OCI-LY3 (cell line): ENCODE data around the gene SFI1.
"Not testable (repeated sequence)": the region's sequence is repeated elsewhere in the genome, so short reads cannot be mapped to it uniquely, and the experiment has no call there.

Experiments
- H2AFZ ChIP-seq: fragments of 200-600, 300-600 bp; shearing (Covaris generic); 2 replicates; pipeline ENCODE4 v1.6.0; 2014; ENCODE audit warnings: antibody characterized with exemption, low read depth, low read length
- H3K27ac ChIP-seq: fragments of 200-600, 300-600 bp; sonication (generic); 2 replicates; pipeline ENCODE4 v1.5.1; 2014; ENCODE audit warnings: mild to moderate bottlenecking, low read length, moderate library complexity, mixed read lengths
- H3K27me3 ChIP-seq: fragments of 200-600, 300-600 bp; sonication (generic); 2 replicates; pipeline ENCODE4 v1.6.1; 2014; ENCODE audit warnings: low read depth, low read length, mixed read lengths
- H3K36me3 ChIP-seq: fragments of 200-600, 300-600 bp; sonication (generic); replicated peaks from 2 replicates; pipeline ENCODE3; 2014; ENCODE audit warnings: low read depth, low read length, mixed read lengths
- H3K4me1 ChIP-seq: fragments of 300-600, 200-600 bp; sonication (generic); 2 replicates; pipeline ENCODE4 v1.6.1; 2014; ENCODE audit warnings: low read length, mixed read lengths
- H3K4me2 ChIP-seq: fragments of 200-600, 300-600 bp; sonication (generic); 2 replicates; pipeline ENCODE4 v1.6.1; 2014; ENCODE audit warnings: low read length, mixed read lengths
- H3K4me3 ChIP-seq: fragments of 300-600, 200-600 bp; sonication (generic); 2 replicates; pipeline ENCODE4 v1.5.1; 2014; ENCODE audit warnings: antibody characterized with exemption, mild to moderate bottlenecking, low read length, moderate library complexity
- H3K79me2 ChIP-seq: fragments of 300-600, 200-600 bp; shearing (Covaris generic); 2 replicates; pipeline ENCODE4 v1.6.1; 2014; ENCODE audit warnings: mild to moderate bottlenecking, low read length, mixed read lengths
- H3K9ac ChIP-seq: fragments of 300-600, 200-600 bp; shearing (Covaris generic); 2 replicates; pipeline ENCODE4 v1.6.0; 2014; ENCODE audit warnings: mild to moderate bottlenecking, low read length, moderate library complexity
- H3K9me3 ChIP-seq: fragments of 200-600, 300-600 bp; shearing (Covaris generic); 2 replicates; pipeline ENCODE4 v1.6.1; 2014; ENCODE audit warnings: low read length, mixed read lengths; ENCODE audit not compliant: insufficient read depth
- H4K20me1 ChIP-seq: fragments of 200-600, 300-600 bp; sonication (generic); 2 replicates; pipeline ENCODE4 v1.6.1; 2016; ENCODE audit warnings: low read length, mixed read lengths; ENCODE audit not compliant: insufficient read depth
- EZH2phosphoT487 ChIP-seq: fragments of 200-600 bp; shearing (Covaris generic); IDR thresholded peaks from 2 replicates; pipeline ENCODE4 v1.6.1; 2018; ENCODE audit warnings: antibody characterized with exemption, mixed run types, low read depth
- TF ChIP-seq, protein P1 (sequence below): fragments of 200-600, 300-600 bp; sonication (generic); IDR thresholded peaks from 2 replicates; pipeline ENCODE4 v1.5.1; 2014; ENCODE audit warnings: antibody characterized with exemption, low read length, low read depth

The SFI1 gene

DNA sequence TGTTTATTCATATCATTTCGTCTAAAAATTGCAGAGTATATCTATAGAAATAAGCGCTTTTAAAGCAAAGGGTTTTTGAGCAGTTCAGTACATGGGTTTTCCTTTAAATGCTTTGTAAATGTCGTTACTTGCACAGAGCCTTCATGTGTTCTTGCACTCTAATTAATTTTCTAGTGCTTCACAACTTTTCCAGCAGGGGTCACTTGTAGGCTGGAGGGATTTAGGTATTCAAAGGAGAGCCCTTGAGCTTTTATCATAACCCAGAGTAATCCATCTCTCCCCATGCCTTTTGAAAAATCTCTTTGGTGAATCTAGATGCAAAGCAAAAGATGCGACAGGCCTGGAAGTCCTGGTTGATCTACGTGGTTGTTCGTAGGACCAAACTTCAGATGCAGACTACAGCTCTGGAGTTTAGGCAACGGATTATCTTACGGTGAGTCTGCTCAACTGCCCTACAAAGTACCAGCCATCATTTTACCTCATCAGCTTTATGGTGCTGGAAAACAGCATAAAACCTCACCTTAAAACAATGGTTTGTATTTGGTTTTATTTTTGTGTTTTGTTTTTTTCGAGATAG lies 60.4 kb downstream of the SFI1 start:
- Histone ChIP-seq H3K4me1 (peaks cover 5% of the 10 kb centered on the region), H3K4me2 (no peak overlapping the region), H2AFZ (no peak overlapping the region), H3K79me2 (no peaks in the 10 kb centered on the region), H3K9me3 (no peaks in the 10 kb centered on the region), H3K9ac (no peak overlapping the region), H3K27ac (no peak overlapping the region), H4K20me1 (0 out of 2 replicates have a peak, but pooled peaks cover 3% of the 10 kb centered on the region), H3K36me3 (peaks cover 11% of the 10 kb centered on the region), H3K4me3 (no peak overlapping the region), H3K27me3 (no peaks in the 10 kb centered on the region)
- TF ChIP-seq EZH2phosphoT487: no peak
- TF ChIP-seq, protein P1, sequence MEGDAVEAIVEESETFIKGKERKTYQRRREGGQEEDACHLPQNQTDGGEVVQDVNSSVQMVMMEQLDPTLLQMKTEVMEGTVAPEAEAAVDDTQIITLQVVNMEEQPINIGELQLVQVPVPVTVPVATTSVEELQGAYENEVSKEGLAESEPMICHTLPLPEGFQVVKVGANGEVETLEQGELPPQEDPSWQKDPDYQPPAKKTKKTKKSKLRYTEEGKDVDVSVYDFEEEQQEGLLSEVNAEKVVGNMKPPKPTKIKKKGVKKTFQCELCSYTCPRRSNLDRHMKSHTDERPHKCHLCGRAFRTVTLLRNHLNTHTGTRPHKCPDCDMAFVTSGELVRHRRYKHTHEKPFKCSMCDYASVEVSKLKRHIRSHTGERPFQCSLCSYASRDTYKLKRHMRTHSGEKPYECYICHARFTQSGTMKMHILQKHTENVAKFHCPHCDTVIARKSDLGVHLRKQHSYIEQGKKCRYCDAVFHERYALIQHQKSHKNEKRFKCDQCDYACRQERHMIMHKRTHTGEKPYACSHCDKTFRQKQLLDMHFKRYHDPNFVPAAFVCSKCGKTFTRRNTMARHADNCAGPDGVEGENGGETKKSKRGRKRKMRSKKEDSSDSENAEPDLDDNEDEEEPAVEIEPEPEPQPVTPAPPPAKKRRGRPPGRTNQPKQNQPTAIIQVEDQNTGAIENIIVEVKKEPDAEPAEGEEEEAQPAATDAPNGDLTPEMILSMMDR: peak; percentile 70

DNA sequence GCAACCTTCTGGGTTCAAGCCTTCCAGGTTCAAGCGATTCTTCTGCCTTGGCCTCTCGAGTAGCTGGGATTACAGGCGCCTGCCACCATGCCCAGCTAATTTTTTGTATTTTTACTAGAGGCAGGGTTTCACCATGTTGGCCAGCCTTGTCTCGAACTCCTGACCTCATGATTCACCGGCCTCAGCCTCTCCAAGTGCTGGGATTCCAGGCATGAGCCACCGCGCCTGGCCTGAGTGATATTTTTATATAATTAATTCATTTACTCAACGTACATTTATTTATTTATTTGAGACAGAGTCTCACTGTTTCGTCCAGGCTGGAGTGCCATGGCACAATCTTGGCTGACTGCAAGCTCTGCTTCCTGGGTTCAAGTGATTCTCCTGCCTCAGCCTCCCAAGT lies 62.2 kb downstream of the SFI1 start:
- H3K27ac ChIP-seq, H3K79me2 ChIP-seq, H3K4me2 ChIP-seq, H2AFZ ChIP-seq, H3K9ac ChIP-seq, H3K4me3 ChIP-seq, H4K20me1 ChIP-seq, H3K27me3 ChIP-seq, H3K4me1 ChIP-seq, H3K9me3 ChIP-seq: not testable (repeated sequence)
- peaks cover 21% of the 10 kb centered on the region for H3K36me3 ChIP-seq

DNA sequence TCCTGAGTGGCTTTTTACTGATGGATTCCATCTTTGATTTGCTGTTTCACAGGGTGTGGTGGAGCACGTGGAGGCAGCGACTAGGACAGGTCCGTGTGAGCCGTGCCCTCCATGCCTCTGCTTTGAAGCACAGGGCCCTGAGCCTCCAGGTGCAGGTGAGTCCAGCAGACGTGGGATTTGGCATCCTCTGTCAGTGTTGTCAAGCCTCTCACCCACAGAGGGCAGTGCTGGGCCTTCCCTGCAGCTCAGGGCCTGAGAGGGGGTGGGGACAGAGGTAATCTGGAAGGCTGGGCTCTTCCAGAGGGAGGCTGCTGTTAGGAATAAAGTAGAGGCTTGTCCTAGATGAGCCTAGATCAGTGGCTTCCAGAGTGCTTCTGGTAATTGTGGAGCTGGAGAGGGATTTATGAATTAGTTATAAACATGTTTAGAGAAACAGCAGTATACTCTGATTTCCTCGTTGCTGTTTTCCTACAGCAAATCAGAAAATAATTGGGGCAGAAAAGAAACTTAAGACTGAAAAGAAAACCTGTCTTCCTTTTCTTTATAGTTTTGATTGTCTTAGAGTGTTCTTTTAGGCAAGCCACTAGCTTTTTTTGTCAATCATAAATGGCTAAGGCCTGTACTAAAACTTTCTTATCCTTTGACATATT lies 65.0 kb downstream of the SFI1 start:
- TF ChIP-seq, protein P1: peak; percentile 90
- TF ChIP-seq EZH2phosphoT487: no peak
- Histone ChIP-seq H3K9me3 (no peaks in the 10 kb centered on the region), H4K20me1 (no peaks in the 10 kb centered on the region), H3K79me2 (no peaks in the 10 kb centered on the region), H3K36me3 (peaks cover 31% of the 10 kb centered on the region), H3K4me1 (peaks cover 2% of the 10 kb centered on the region), H3K4me3 (no peak overlapping the region), H2AFZ (no peak overlapping the region), H3K27me3 (no peaks in the 10 kb centered on the region), H3K4me2 (no peak overlapping the region), H3K27ac (no peak overlapping the region), H3K9ac (no peak overlapping the region)

DNA sequence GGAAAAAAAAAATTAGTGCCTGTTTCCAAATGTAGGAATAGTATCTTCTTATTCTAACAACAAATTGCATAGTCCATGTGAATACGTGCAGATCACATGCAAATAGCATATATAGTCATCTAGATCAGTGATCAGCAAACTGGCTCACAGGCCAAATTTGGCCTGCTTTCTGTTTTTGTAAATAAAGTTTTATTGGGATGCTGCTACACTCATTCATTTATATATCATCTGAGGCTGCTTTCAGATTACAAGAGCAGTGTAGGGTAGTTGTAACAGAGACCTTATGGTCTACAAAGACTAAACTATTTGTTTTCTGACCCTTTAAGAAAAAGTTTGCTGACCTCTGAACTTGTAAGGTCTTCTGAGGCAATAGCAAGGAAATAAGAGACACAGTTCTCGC lies 65.6 kb downstream of the SFI1 start:
- Histone ChIP-seq H3K27me3 (no peaks in the 10 kb centered on the region), H3K36me3 (peaks cover 34% of the 10 kb centered on the region), H3K4me1 (peaks cover 7% of the 10 kb centered on the region), H3K9ac (no peak overlapping the region), H3K27ac (no peak overlapping the region), H3K4me2 (no peak overlapping the region), H3K4me3 (no peak overlapping the region), H4K20me1 (no peaks in the 10 kb centered on the region), H3K9me3 (no peaks in the 10 kb centered on the region), H2AFZ (no peak overlapping the region), H3K79me2 (no peaks in the 10 kb centered on the region)
- TF ChIP-seq, protein P1: no peak
- no peak for TF ChIP-seq EZH2phosphoT487
